HepG2 (cell line): Measurements from ENCODE around the gene KLF11. TPM values are rescaled to one million over a fixed set of nuclear protein-coding genes. Genes with fewer than 3 reads are reported as not detected.

ENCODE experiments used
- ATAC-seq: fragments of 200-7000 bp; cut with Tn5 transposase; 3 replicates; pipeline ENCODE4 v1.9.1; 2020; ENCODE audit warnings: mild to moderate bottlenecking, moderate library complexity
- BruUV-seq: library from RNA; stranded (reverse); fragments of 400-500 nt; replicated peaks from 2 replicates; lab custom pipeline; 2021; lab: Mats Ljungman, UMichigan
- CTCF ChIA-PET: fragments of 300-600 bp; formaldehyde crosslinking; extraction: SDS; loops from one replicate; lab custom pipeline; 2021; ENCODE audit warnings: low total read pairs, inconsistent platforms, low intra/inter-chr PET ratio; lab: Yijun Ruan, JAX
- POLR2A ChIA-PET: fragments of 350-600 bp; sonication (Branson Sonifier 250); formaldehyde crosslinking; loops from one replicate; lab custom pipeline; 2020; ENCODE audit warnings: antibody characterized with exemption, inconsistent platforms; lab: Yijun Ruan, JAX
- DNase-seq: peaks from one replicate; pipeline ENCODE4 v3.0.0-alpha.2; 2015; ENCODE audit warnings: low spot score
- FAIRE-seq: peaks from 3 replicates; lab custom pipeline; 2011; peaks lifted over from hg19 to GRCh38; lab: Jason Lieb, UNC
- H2AFZ ChIP-seq: one replicate; pipeline ENCODE4 v1.6.1; 2011; ENCODE audit warnings: low read length, inconsistent platforms
- H3K27ac ChIP-seq: fragments of 300-600 bp; 3 replicates; pipeline ENCODE4 v1.8.0; 2011; ENCODE audit warnings: mixed run types, mild to moderate bottlenecking, mixed read lengths, low read length, inconsistent platforms; ENCODE audit not compliant: insufficient read depth; ENCODE audit errors: extremely low read length
- H3K27me3 ChIP-seq, 2 experiments: fragments of 200-600 bp in 1 of 2; 2 replicates in 1 of 2; 3 replicates in 1 of 2; pipeline versions ENCODE4 v1.6.0 to v1.8.0; 2011; ENCODE audit warnings: low read length in 2 of 2, mild to moderate bottlenecking in 2 of 2, moderate library complexity in 2 of 2, inconsistent platforms in 1 of 2; ENCODE audit not compliant: insufficient read depth in 2 of 2, control insufficient read depth in 1 of 2
- H3K36me3 ChIP-seq, 2 experiments: fragments of 200-600 bp in 1 of 2; replicated peaks in 1 of 2; 2 replicates in 1 of 2; 3 replicates in 1 of 2; pipeline versions ENCODE4 v1.5.1 to v1.8.0; 2011; ENCODE audit warnings: low read length in 2 of 2, inconsistent platforms in 1 of 2; ENCODE audit not compliant: insufficient read depth in 2 of 2, control insufficient read depth in 1 of 2
- H3K4me1 ChIP-seq: 2 replicates; pipeline ENCODE4 v1.5.1; 2012; ENCODE audit warnings: low read length, inconsistent platforms; ENCODE audit not compliant: insufficient read depth
- H3K4me2 ChIP-seq: 2 replicates; pipeline ENCODE4 v1.6.0; 2011; ENCODE audit warnings: low read depth, low read length, inconsistent platforms
- H3K4me3 ChIP-seq, 3 experiments: fragments of 200-600 bp in 1 of 3; sonication (generic), shearing (Covaris generic) in 1 of 3; replicated peaks in 1 of 3; 2 replicates each; pipeline ENCODE4 v1.5.1; 2011 to 2016; ENCODE audit warnings: low read length in 3 of 3, inconsistent platforms in 2 of 3, low read depth in 2 of 3, mild to moderate bottlenecking in 2 of 3, control low read depth in 1 of 3, mixed read lengths in 1 of 3; ENCODE audit not compliant: insufficient read depth in 1 of 3
- H3K79me2 ChIP-seq: one replicate; pipeline ENCODE4 v1.6.1; 2011; ENCODE audit warnings: low read length, inconsistent platforms; ENCODE audit not compliant: insufficient read depth
- H3K9ac ChIP-seq: 2 replicates; pipeline ENCODE4 v1.6.0; 2011; ENCODE audit warnings: mild to moderate bottlenecking, low read depth, low read length, inconsistent platforms; ENCODE audit not compliant: insufficient read depth
- H3K9me3 ChIP-seq: 2 replicates; pipeline ENCODE4 v1.5.1; 2012; ENCODE audit warnings: mild to moderate bottlenecking, low read length
- H4K20me1 ChIP-seq: 2 replicates; pipeline ENCODE4 v1.6.0; 2011; ENCODE audit warnings: inconsistent platforms, mild to moderate bottlenecking, low read length, moderate library complexity; ENCODE audit not compliant: insufficient read depth
- HNRNPL ChIP-seq: fragments of 200-400 bp; formaldehyde crosslinking; IDR thresholded peaks from 2 replicates; pipeline ENCODE4 v1.6.1; 2017; ENCODE audit warnings: mild to moderate bottlenecking, low read depth, low read length
- TAF1 ChIP-seq: sonication (generic); formaldehyde crosslinking; IDR thresholded peaks from 2 replicates; pipeline ENCODE4 v1.4.0; 2020; ENCODE audit warnings: missing genetic modification reagents
- ZNF646 ChIP-seq: sonication (generic); formaldehyde crosslinking; IDR thresholded peaks from 2 replicates; pipeline ENCODE4 v1.9.0; 2021; ENCODE audit warnings: mild to moderate bottlenecking, missing genetic modification reagents
- WGBS: methylation state at CpG from one replicate; pipeline ENCODE4 v1.1.6; 2017; ENCODE audit warnings: low lambda C conversion rate; 5-methylcytosine and 5-hydroxymethylcytosine counted together
- in situ Hi-C: cut with HindIII; loops from 2 replicates; pipeline ENCODE4 v1.10.0; 2017; ENCODE audit warnings: low pct_unique_long_range_greater_than_20kb; ENCODE audit not compliant: extremely low pct_ligation_motif_present
- intact Hi-C: fragments of 100-400 bp; cut with micrococcal nuclease; formaldehyde crosslinking; loops from one replicate; pipeline ENCODE4 v1.10.0; 2022; ENCODE audit not compliant: unreplicated experiment
- polyA plus RNA-seq, 8 experiments: library from polyadenylated mRNA; depleted of rRNA in 3 of 8; stranded (reverse) in 7 of 8; unstranded in 1 of 8; fragments of >200 nt; fragmentation: Illumina TruSeq in 4 of 8; extraction: Trizol in 4 of 8; gene quantifications; 2 replicates each; pipeline versions ENCODE4 v1.2.1 to v1.2.3, GENCODE V29; 2011 to 2016; ENCODE audit warnings: low read depth in 4 of 8, missing spikeins in 1 of 8, mixed read lengths in 1 of 8; ENCODE audit not compliant: insufficient read depth in 1 of 8
- total RNA-seq, 5 experiments: library from RNA; depleted of rRNA; stranded (reverse); fragments of >200 nt; fragmentation: Illumina TruSeq; extraction: Trizol; gene quantifications; 2 replicates each; pipeline ENCODE4 v1.2.3, GENCODE V29; 2016; ENCODE audit warnings: low read depth in 1 of 5

KLF11 gene
- total and polyA plus RNA-seq, 2 of the 13 experiments (the other 11 are each of a cell fraction or from before 2014, with no cell fraction given) = 2.5 to 11.8 TPM

GRCh38 chr2:10032746-10033105 lies 10.6 kb upstream of the KLF11 start:
- Histone ChIP-seq H3K79me2 (no peaks in the 10 kb centered on the region), H3K4me2 (no peak overlapping the region), H3K27ac (no peak overlapping the region)
- CTCF ChIA-PET = no interaction called here
- intact Hi-C loops = no loop called here
- TF ChIP-seq TAF1 (CRISPR knock-in tag) (no peak), ZNF646 (CRISPR knock-in tag) (no peak), HNRNPL (no peak)
- TF ChIP-seq, all 625 proteins: peak for 0
- DNase-seq (no peak), FAIRE-seq (no peak), ATAC-seq (no peak)
- 78% methylated on average over 7 of the region's 7 CpGs for WGBS
- no peaks in the 10 kb centered on the region for H3K36me3 ChIP-seq
- peaks cover 54% of the 10 kb centered on the region for H3K4me1 ChIP-seq
- no peak overlapping the region for H2AFZ ChIP-seq
- H4K20me1 ChIP-seq = no peaks in the 10 kb centered on the region
- no peaks in the 10 kb centered on the region for H3K9me3 ChIP-seq
- POLR2A ChIA-PET = no interaction called here
- BruUV-seq = no TSS peak
- in situ Hi-C loops = no loop called here
- H3K4me3 ChIP-seq = no peak overlapping the region
- peaks cover 2 to 70% of the 10 kb centered on the region in 2 experiments for H3K27me3 ChIP-seq
- no peak overlapping the region for H3K9ac ChIP-seq
